ENCODE results near the gene C6orf89. TPM values are rescaled to one million over a fixed set of nuclear protein-coding genes. Genes with fewer than 3 reads are reported as not detected.

C6orf89 gene
- total RNA-seq, 1 experiment from 2014 or later: 61.1 TPM

- H3K4me1 Mint-ChIP-seq (ENCODE audit: low read depth, unreplicated experiment): peaks cover 37% of the 10 kb centered on the region
- BruUV-seq (replicated peaks): no TSS peak
- H3K36me3 Mint-ChIP-seq (ENCODE audit: insufficient read depth, unreplicated experiment): no peaks in the 10 kb centered on the region
- H3K4me3 Mint-ChIP-seq (ENCODE audit: low read depth, unreplicated experiment): no peak overlapping the region
- no peaks in the 10 kb centered on the region for H3K9me3 Mint-ChIP-seq (ENCODE audit: low read depth, unreplicated experiment)
- peak overlapping the region; percentile 10 for H3K27ac Mint-ChIP-seq (ENCODE audit: unreplicated experiment)
- no peaks in the 10 kb centered on the region for H3K27me3 Mint-ChIP-seq (ENCODE audit: unreplicated experiment)
- CTCF ChIA-PET: interaction anchor here (1.0 kb wide), 1 partner anchor 36 kb away, joined by 3 read pairs; no protein-coding TSS in a partner anchor
- no peak for DNase-seq
- TF ChIP-seq CTCF (IDR thresholded peaks at IDR 0.05; ENCODE audit: unreplicated experiment): no peak
- intact Hi-C loops (cut with micrococcal nuclease; ENCODE audit: unreplicated experiment): no loop called here
Observed at GRCh38 chr6:36949636-36950035, 63.9 kb downstream of the C6orf89 start.

GRCh38 chr6:36953931-36954261 lies 68.1 kb downstream of the C6orf89 start:
- no peaks in the 10 kb centered on the region for H3K9me3 Mint-ChIP-seq (ENCODE audit: low read depth, unreplicated experiment)
- no peak overlapping the region for H3K27ac Mint-ChIP-seq (ENCODE audit: unreplicated experiment)
- CTCF ChIA-PET: no interaction called here

GRCh38 chr6:36954262-36954931 lies 68.6 kb downstream of the C6orf89 start, which contains the start of gene PI16:
TSS of gene PI16 (plus strand) at chr6:36954738. CDS start at chr6:36954761, 23 bp downstream.
- BruUV-seq (replicated peaks): no TSS peak
- Mint-ChIP-seq H3K4me3 (ENCODE audit: low read depth, unreplicated experiment) (no peak within 1 kb of the TSS), H3K27ac (ENCODE audit: unreplicated experiment) (no peak within 1 kb of the TSS), H3K36me3 (ENCODE audit: insufficient read depth, unreplicated experiment) (no peaks in the 10 kb centered on the region), H3K4me1 (ENCODE audit: low read depth, unreplicated experiment) (peaks cover 33% of the 10 kb centered on the region), H3K9me3 (ENCODE audit: low read depth, unreplicated experiment) (no peaks in the 10 kb centered on the region), H3K27me3 (ENCODE audit: unreplicated experiment) (no peaks in the 10 kb centered on the region)
- intact Hi-C loops (cut with micrococcal nuclease; ENCODE audit: unreplicated experiment): no loop called here
- no peak for DNase-seq
- TF ChIP-seq CTCF (IDR thresholded peaks at IDR 0.05; ENCODE audit: unreplicated experiment): no peak
- CTCF ChIA-PET: no interaction called here

More at GRCh38 chr6:36953931-36954261, 68.1 kb downstream of the C6orf89 start:
- no peak for TF ChIP-seq CTCF (IDR thresholded peaks at IDR 0.05; ENCODE audit: unreplicated experiment)
- H3K4me3 Mint-ChIP-seq (ENCODE audit: low read depth, unreplicated experiment): no peak overlapping the region
- DNase-seq: no peak
- BruUV-seq (replicated peaks): no TSS peak
- no peaks in the 10 kb centered on the region for H3K27me3 Mint-ChIP-seq (ENCODE audit: unreplicated experiment)
- intact Hi-C loops (cut with micrococcal nuclease; ENCODE audit: unreplicated experiment): no loop called here
- H3K4me1 Mint-ChIP-seq (ENCODE audit: low read depth, unreplicated experiment): peaks cover 38% of the 10 kb centered on the region
- no peaks in the 10 kb centered on the region for H3K36me3 Mint-ChIP-seq (ENCODE audit: insufficient read depth, unreplicated experiment)

- intact Hi-C loops (cut with micrococcal nuclease; ENCODE audit: unreplicated experiment): no loop called here
- no peak for TF ChIP-seq CTCF (IDR thresholded peaks at IDR 0.05; ENCODE audit: unreplicated experiment)
- no peak for DNase-seq
- no peaks in the 10 kb centered on the region for H3K36me3 Mint-ChIP-seq (ENCODE audit: insufficient read depth, unreplicated experiment)
- no peaks in the 10 kb centered on the region for H3K27me3 Mint-ChIP-seq (ENCODE audit: unreplicated experiment)
- CTCF ChIA-PET: interaction anchor here (1.4 kb wide), 1 partner anchor 9 kb away, joined by 6 read pairs; no protein-coding TSS in a partner anchor
- H3K4me3 Mint-ChIP-seq (ENCODE audit: low read depth, unreplicated experiment): no peak overlapping the region
- no TSS peak for BruUV-seq (replicated peaks)
- no peak overlapping the region for H3K27ac Mint-ChIP-seq (ENCODE audit: unreplicated experiment)
- H3K9me3 Mint-ChIP-seq (ENCODE audit: low read depth, unreplicated experiment): no peaks in the 10 kb centered on the region
- peaks cover 31% of the 10 kb centered on the region for H3K4me1 Mint-ChIP-seq (ENCODE audit: low read depth, unreplicated experiment)
Observed at GRCh38 chr6:36955136-36955535, 69.4 kb downstream of the C6orf89 start.
